Nephron (organoid): Measurements from ENCODE around the gene NEGR1.

Experiments used
- H3K27ac Mint-ChIP-seq, 3 experiments: 2 replicates each; pipeline ENCODE4 v1.8.0; 2020; ENCODE audit warnings: mixed read lengths in 3 of 3, mild to moderate bottlenecking in 2 of 3, moderate library complexity in 1 of 3
- H3K27me3 Mint-ChIP-seq: 2 replicates; pipeline ENCODE4 v1.8.0; 2021; ENCODE audit warnings: low read depth, mild to moderate bottlenecking, moderate library complexity, mixed read lengths
- H3K36me3 Mint-ChIP-seq: 2 replicates; pipeline ENCODE4 v1.8.0; 2020; ENCODE audit warnings: low read depth, mixed read lengths
- H3K4me1 Mint-ChIP-seq: 2 replicates; pipeline ENCODE4 v1.8.0; 2020; ENCODE audit warnings: mixed read lengths
- H3K4me3 Mint-ChIP-seq, 3 experiments: 2 replicates each; pipeline ENCODE4 v1.8.0; 2020; ENCODE audit warnings: mild to moderate bottlenecking in 3 of 3, mixed read lengths in 3 of 3, moderate library complexity in 2 of 3
- H3K9me3 Mint-ChIP-seq: 2 replicates; pipeline ENCODE4 v1.8.0; 2020; ENCODE audit warnings: mixed read lengths
- CTCF ChIP-seq, 3 experiments: fragments of 200-600 bp; sonication (generic); IDR thresholded peaks; one replicate each; pipeline ENCODE4 v1.5.0; 2021; ENCODE audit warnings: antibody characterized with exemption in 3 of 3; ENCODE audit not compliant: unreplicated experiment in 3 of 3

NEGR1 gene

GRCh38 chr1:72015006-72015405 is 267.3 kb downstream of the NEGR1 start:
- Mint-ChIP-seq H3K4me3 (no peak overlapping the region), H3K36me3 (no peaks in the 10 kb centered on the region), H3K4me1 (peaks cover 31% of the 10 kb centered on the region), H3K9me3 (no peaks in the 10 kb centered on the region), H3K27ac (no peak overlapping the region), H3K27me3 (no peaks in the 10 kb centered on the region)
- TF ChIP-seq CTCF (IDR thresholded peaks at IDR 0.05; ENCODE audit: unreplicated experiment in 3 of 3), result no peak

- H3K27me3 Mint-ChIP-seq, result no peaks in the 10 kb centered on the region
- TF ChIP-seq CTCF (IDR thresholded peaks at IDR 0.05; ENCODE audit: unreplicated experiment in 3 of 3), result no peak
- H3K36me3 Mint-ChIP-seq, result no peaks in the 10 kb centered on the region
- H3K4me1 Mint-ChIP-seq, result peaks cover 37% of the 10 kb centered on the region
- H3K27ac Mint-ChIP-seq, result no peak overlapping the region
- H3K9me3 Mint-ChIP-seq, result no peaks in the 10 kb centered on the region
- no peak overlapping the region for H3K4me3 Mint-ChIP-seq
Observed at GRCh38 chr1:72013161-72013560, 269.2 kb downstream of the NEGR1 start.

GRCh38 chr1:72011721-72012120 is 270.6 kb downstream of the NEGR1 start:
- Mint-ChIP-seq H3K9me3 (no peaks in the 10 kb centered on the region), H3K36me3 (no peaks in the 10 kb centered on the region), H3K4me3 (no peak overlapping the region), H3K27ac (no peak overlapping the region), H3K27me3 (no peaks in the 10 kb centered on the region), H3K4me1 (peaks cover 37% of the 10 kb centered on the region)
- TF ChIP-seq CTCF (IDR thresholded peaks at IDR 0.05; ENCODE audit: unreplicated experiment in 3 of 3), result no peak

DNA sequence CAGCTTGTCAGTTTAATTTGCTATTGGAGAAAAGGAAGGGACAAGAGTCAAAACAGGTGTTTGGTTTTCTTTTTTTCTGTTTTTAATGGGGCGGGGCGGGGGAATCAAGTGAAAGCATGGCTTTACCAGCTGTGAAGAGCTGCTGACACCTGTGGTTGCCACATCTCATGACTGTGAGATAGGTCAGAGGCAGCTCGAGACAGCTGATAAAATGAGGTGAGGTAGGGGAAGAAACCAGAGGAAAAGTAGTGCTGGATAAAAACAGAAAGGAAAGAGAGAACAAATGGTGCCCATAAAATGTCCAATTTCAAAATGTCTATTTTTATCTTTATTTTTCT is 272.3 kb downstream of the NEGR1 start:
- Mint-ChIP-seq H3K4me3 (no peak overlapping the region), H3K4me1 (peaks cover 37% of the 10 kb centered on the region), H3K36me3 (no peaks in the 10 kb centered on the region), H3K27me3 (no peaks in the 10 kb centered on the region), H3K27ac (peak overlapping the region in 2 of 3 experiments; percentile 52 to 80), H3K9me3 (no peaks in the 10 kb centered on the region)
- no peak for TF ChIP-seq CTCF (IDR thresholded peaks at IDR 0.05; ENCODE audit: unreplicated experiment in 3 of 3)

GRCh38 chr1:72009173-72010093 is 272.9 kb downstream of the NEGR1 start:
- no peaks in the 10 kb centered on the region for H3K9me3 Mint-ChIP-seq
- no peaks in the 10 kb centered on the region for H3K36me3 Mint-ChIP-seq
- H3K4me3 Mint-ChIP-seq, result no peak overlapping the region
- no peak for TF ChIP-seq CTCF (IDR thresholded peaks at IDR 0.05; ENCODE audit: unreplicated experiment in 3 of 3)
- peak overlapping the region in 2 of 3 experiments; percentile 52 to 80 for H3K27ac Mint-ChIP-seq
- no peaks in the 10 kb centered on the region for H3K27me3 Mint-ChIP-seq
- H3K4me1 Mint-ChIP-seq, result peaks cover 37% of the 10 kb centered on the region

GRCh38 chr1:72007312-72007711 is 275.0 kb downstream of the NEGR1 start:
- H3K36me3 Mint-ChIP-seq, result no peaks in the 10 kb centered on the region
- no peaks in the 10 kb centered on the region for H3K27me3 Mint-ChIP-seq
- peaks cover 26% of the 10 kb centered on the region for H3K4me1 Mint-ChIP-seq
- H3K4me3 Mint-ChIP-seq, result no peak overlapping the region
- H3K9me3 Mint-ChIP-seq, result no peaks in the 10 kb centered on the region
- H3K27ac Mint-ChIP-seq, result no peak overlapping the region
- TF ChIP-seq CTCF (IDR thresholded peaks at IDR 0.05; ENCODE audit: unreplicated experiment in 3 of 3), result no peak
